ENCODE results near the gene TCP11L2. TPM values are rescaled to one million over a fixed set of nuclear protein-coding genes. Genes with fewer than 3 reads are reported as not detected.
"Not testable (repeated sequence)": the region's sequence is repeated elsewhere in the genome, so short reads cannot be mapped to it uniquely, and the experiment has no call there.

Gene TCP11L2
- total RNA-seq, 1 experiment from 2014 or later = 1.4 TPM

GRCh38 chr12:106274575-106275121 lies 27.9 kb upstream of the TCP11L2 start:
- no peaks in the 10 kb centered on the region for H3K27me3 ChIP-seq (replicated peaks)
- H3K9me3 ChIP-seq (replicated peaks) = no peaks in the 10 kb centered on the region
- no peak overlapping the region for H3K4me3 ChIP-seq
- H3K36me3 ChIP-seq = no peaks in the 10 kb centered on the region
- H3K4me1 ChIP-seq (replicated peaks) = no peaks in the 10 kb centered on the region
- no peak for DNase-seq (ENCODE audit: low read depth in 1 of 2, low spot score in 2 of 2)
- no peak overlapping the region for H3K27ac ChIP-seq

GRCh38 chr12:106275458-106275857 lies 27.1 kb upstream of the TCP11L2 start:
- DNase-seq (ENCODE audit: low read depth in 1 of 2, low spot score in 2 of 2) = no peak
- H3K4me3 ChIP-seq = no peak overlapping the region

GRCh38 chr12:106276032-106276740 lies 26.3 kb upstream of the TCP11L2 start:
- no peaks in the 10 kb centered on the region for H3K27me3 ChIP-seq (replicated peaks)
- no peak overlapping the region for H3K4me3 ChIP-seq
- no peaks in the 10 kb centered on the region for H3K36me3 ChIP-seq
- H3K27ac ChIP-seq = no peak overlapping the region
- 0 out of 2 replicates have a peak, but pooled peaks cover 2% of the 10 kb centered on the region for H3K9me3 ChIP-seq (replicated peaks)
- no peaks in the 10 kb centered on the region for H3K4me1 ChIP-seq (replicated peaks)
- no peak for DNase-seq (ENCODE audit: low read depth in 1 of 2, low spot score in 2 of 2)

More at GRCh38 chr12:106275458-106275857, 27.1 kb upstream of the TCP11L2 start:
- Histone ChIP-seq H3K9me3 (replicated peaks) (0 out of 2 replicates have a peak, but pooled peaks cover 2% of the 10 kb centered on the region), H3K36me3 (no peaks in the 10 kb centered on the region), H3K4me1 (replicated peaks) (no peaks in the 10 kb centered on the region), H3K27me3 (replicated peaks) (no peaks in the 10 kb centered on the region), H3K27ac (no peak overlapping the region)

GRCh38 chr12:106280106-106280505 lies 22.4 kb upstream of the TCP11L2 start:
- no peaks in the 10 kb centered on the region for H3K4me1 ChIP-seq (replicated peaks)
- peaks cover 6% of the 10 kb centered on the region for H3K9me3 ChIP-seq (replicated peaks)
- H3K27me3 ChIP-seq (replicated peaks) = no peaks in the 10 kb centered on the region
- no peak for DNase-seq (ENCODE audit: low read depth in 1 of 2, low spot score in 2 of 2)
- H3K27ac ChIP-seq = no peak overlapping the region
- H3K4me3 ChIP-seq = no peak overlapping the region
- H3K36me3 ChIP-seq = no peaks in the 10 kb centered on the region

- Histone ChIP-seq H3K4me3 (no peak overlapping the region), H3K36me3 (no peaks in the 10 kb centered on the region), H3K27ac (no peak overlapping the region), H3K27me3 (replicated peaks) (no peaks in the 10 kb centered on the region), H3K4me1 (replicated peaks) (no peaks in the 10 kb centered on the region), H3K9me3 (replicated peaks) (peaks cover 6% of the 10 kb centered on the region)
- DNase-seq (ENCODE audit: low read depth in 1 of 2, low spot score in 2 of 2) = no peak
Measured at GRCh38 chr12:106281056-106281782, 21.3 kb upstream of the TCP11L2 start.

GRCh38 chr12:106281804-106282203 lies 20.7 kb upstream of the TCP11L2 start:
- DNase-seq (ENCODE audit: low read depth in 1 of 2, low spot score in 2 of 2) = no peak
- Histone ChIP-seq H3K4me3 (no peak overlapping the region), H3K27ac (no peak overlapping the region), H3K4me1 (replicated peaks) (no peaks in the 10 kb centered on the region), H3K27me3 (replicated peaks) (no peaks in the 10 kb centered on the region), H3K9me3 (replicated peaks) (peaks cover 6% of the 10 kb centered on the region), H3K36me3 (no peaks in the 10 kb centered on the region)

- Histone ChIP-seq H3K9me3 (replicated peaks) (peaks cover 6% of the 10 kb centered on the region), H3K4me1 (replicated peaks) (peaks cover 3% of the 10 kb centered on the region), H3K36me3 (no peaks in the 10 kb centered on the region), H3K27ac (no peak overlapping the region), H3K27me3 (replicated peaks) (no peaks in the 10 kb centered on the region), H3K4me3 (no peak overlapping the region)
- DNase-seq (ENCODE audit: low read depth in 1 of 2, low spot score in 2 of 2) = no peak
Measured at GRCh38 chr12:106282457-106283097, 20.0 kb upstream of the TCP11L2 start.

- Histone ChIP-seq H3K9me3 (replicated peaks) (peaks cover 6% of the 10 kb centered on the region), H3K4me3 (no peak overlapping the region), H3K36me3 (no peaks in the 10 kb centered on the region), H3K27me3 (replicated peaks) (no peaks in the 10 kb centered on the region), H3K4me1 (replicated peaks) (peaks cover 21% of the 10 kb centered on the region), H3K27ac (no peak overlapping the region)
- no peak for DNase-seq (ENCODE audit: low read depth in 1 of 2, low spot score in 2 of 2)
Measured at GRCh38 chr12:106284358-106285105, 18.0 kb upstream of the TCP11L2 start.

GRCh38 chr12:106285982-106286381 lies 16.6 kb upstream of the TCP11L2 start:
- H3K9me3 ChIP-seq (replicated peaks) = peaks cover 3% of the 10 kb centered on the region
- no peak for DNase-seq (ENCODE audit: low read depth in 1 of 2, low spot score in 2 of 2)

GRCh38 chr12:106286576-106287162 lies 15.9 kb upstream of the TCP11L2 start:
- not testable (repeated sequence) for H3K27me3 ChIP-seq (replicated peaks); H3K4me3 ChIP-seq; H3K9me3 ChIP-seq (replicated peaks); DNase-seq (ENCODE audit: low read depth in 1 of 2, low spot score in 2 of 2); H3K27ac ChIP-seq; H3K36me3 ChIP-seq
- H3K4me1 ChIP-seq (replicated peaks) = peaks cover 21% of the 10 kb centered on the region

More at GRCh38 chr12:106285982-106286381, 16.6 kb upstream of the TCP11L2 start:
- H3K36me3 ChIP-seq = no peaks in the 10 kb centered on the region
- H3K4me1 ChIP-seq (replicated peaks) = peaks cover 21% of the 10 kb centered on the region
- H3K27ac ChIP-seq = no peak overlapping the region
- no peak overlapping the region for H3K4me3 ChIP-seq
- H3K27me3 ChIP-seq (replicated peaks) = no peaks in the 10 kb centered on the region

- Histone ChIP-seq H3K9me3 (replicated peaks) (no peaks in the 10 kb centered on the region), H3K4me3 (no peak overlapping the region), H3K27me3 (replicated peaks) (no peaks in the 10 kb centered on the region), H3K27ac (peak overlapping the region; percentile 93), H3K36me3 (no peaks in the 10 kb centered on the region), H3K4me1 (replicated peaks) (peaks cover 21% of the 10 kb centered on the region)
- no peak for DNase-seq (ENCODE audit: low read depth in 1 of 2, low spot score in 2 of 2)
Measured at GRCh38 chr12:106287364-106287763, 15.2 kb upstream of the TCP11L2 start.

- no peaks in the 10 kb centered on the region for H3K36me3 ChIP-seq
- H3K27ac ChIP-seq = peak overlapping the region; percentile 93
- no peaks in the 10 kb centered on the region for H3K9me3 ChIP-seq (replicated peaks)
- no peak for DNase-seq (ENCODE audit: low read depth in 1 of 2, low spot score in 2 of 2)
- H3K4me3 ChIP-seq = no peak overlapping the region
- peaks cover 21% of the 10 kb centered on the region for H3K4me1 ChIP-seq (replicated peaks)
- no peaks in the 10 kb centered on the region for H3K27me3 ChIP-seq (replicated peaks)
Measured at GRCh38 chr12:106288101-106288493, 14.4 kb upstream of the TCP11L2 start.
